Measurements from ENCODE around the gene NFATC4.
A peak's percentile ranks its signal among the peaks of the same experiment; 100 is the strongest.
"Not testable (repeated sequence)": the region's sequence is repeated elsewhere in the genome, so short reads cannot be mapped to it uniquely, and the experiment has no call there.

The NFATC4 gene

DNA sequence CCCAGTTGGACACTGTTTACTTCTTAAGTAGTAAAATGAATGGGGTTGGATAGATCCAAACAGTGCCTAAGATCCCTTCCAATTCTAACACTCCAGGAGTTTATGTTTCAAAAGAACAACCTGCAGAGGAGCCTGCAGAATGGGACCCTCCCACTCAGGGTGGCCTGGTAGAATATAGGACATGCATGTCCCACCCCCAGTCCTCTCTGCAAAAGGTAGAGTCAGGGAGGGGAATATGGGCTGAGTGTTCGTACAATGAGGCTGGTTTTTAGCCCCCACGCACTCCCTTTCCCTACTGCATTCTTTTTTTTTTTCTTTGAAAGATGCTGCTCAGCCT, 19.0 kb downstream of the NFATC4 start:
- DNase-seq (ENCODE audit: extremely low read depth in 1 of 2, low read depth in 1 of 2) = no peak

DNA sequence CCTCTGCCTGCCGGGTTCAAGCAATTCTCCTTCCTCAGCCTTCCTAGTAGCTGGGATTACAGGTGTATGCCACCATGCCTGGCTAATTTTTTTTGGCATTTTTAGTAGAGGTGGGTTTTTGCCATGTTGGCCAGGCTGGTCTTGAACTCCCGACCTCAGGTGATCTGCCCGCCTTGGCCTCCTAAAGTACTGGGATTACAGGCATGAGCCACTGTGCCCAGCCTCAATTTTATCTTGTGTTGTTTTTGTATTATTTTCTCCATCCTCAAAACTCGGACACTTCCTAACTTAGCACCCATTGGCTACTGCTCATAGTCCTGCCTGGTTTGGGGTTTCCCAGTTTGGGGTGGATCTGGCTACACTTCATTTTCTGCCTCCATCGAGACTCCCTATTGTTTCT, 19.6 kb downstream of the NFATC4 start:
- not testable (repeated sequence) for DNase-seq (ENCODE audit: extremely low read depth in 1 of 2, low read depth in 1 of 2)

DNA sequence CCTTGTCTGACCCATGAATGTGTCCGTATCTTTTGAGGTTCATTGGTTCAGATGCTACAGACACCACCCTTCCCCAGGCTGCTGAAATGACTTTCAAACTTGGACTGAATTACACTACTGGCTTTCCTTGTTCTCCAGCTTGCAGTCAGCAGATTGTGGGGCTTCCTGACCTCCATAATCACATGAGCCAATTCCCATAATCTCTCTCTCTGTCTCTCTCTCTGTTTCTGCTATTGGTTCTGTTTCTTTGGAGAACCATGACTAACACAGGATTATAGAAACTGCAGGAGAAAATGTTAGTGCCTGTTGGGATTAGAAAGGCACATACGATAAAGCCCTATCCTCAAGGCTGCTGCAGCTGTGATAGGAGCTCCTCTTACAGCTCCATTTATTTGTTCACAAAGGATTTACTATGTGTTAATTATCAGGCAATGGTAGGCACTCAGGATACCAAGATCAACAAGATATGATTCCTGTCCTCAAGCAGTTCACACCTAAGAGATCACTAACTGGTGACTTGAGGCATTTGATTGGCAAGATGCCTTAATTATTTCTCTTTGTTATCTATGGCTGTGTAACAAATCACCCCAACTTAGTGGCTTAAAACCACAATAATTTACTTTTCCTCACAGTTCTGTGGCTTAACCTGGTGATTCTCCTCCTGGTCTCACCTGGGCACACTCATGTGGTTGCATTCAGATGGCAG, 20.6 kb downstream of the NFATC4 start:
- no peak for DNase-seq (ENCODE audit: extremely low read depth in 1 of 2, low read depth in 1 of 2)

- DNase-seq (ENCODE audit: extremely low read depth in 1 of 2, low read depth in 1 of 2) = no peak
Observed at GRCh38 chr14:24389226-24389848, 21.4 kb downstream of the NFATC4 start.

- DNase-seq (ENCODE audit: extremely low read depth in 1 of 2, low read depth in 1 of 2) = no peak
Observed at GRCh38 chr14:24390701-24391468, 22.9 kb downstream of the NFATC4 start.

GRCh38 chr14:24392325-24393091, 24.5 kb downstream of the NFATC4 start:
- no peak for DNase-seq (ENCODE audit: extremely low read depth in 1 of 2, low read depth in 1 of 2)

- no peak for DNase-seq (ENCODE audit: extremely low read depth in 1 of 2, low read depth in 1 of 2)
Observed at GRCh38 chr14:24394275-24394674, 26.3 kb downstream of the NFATC4 start.

DNA sequence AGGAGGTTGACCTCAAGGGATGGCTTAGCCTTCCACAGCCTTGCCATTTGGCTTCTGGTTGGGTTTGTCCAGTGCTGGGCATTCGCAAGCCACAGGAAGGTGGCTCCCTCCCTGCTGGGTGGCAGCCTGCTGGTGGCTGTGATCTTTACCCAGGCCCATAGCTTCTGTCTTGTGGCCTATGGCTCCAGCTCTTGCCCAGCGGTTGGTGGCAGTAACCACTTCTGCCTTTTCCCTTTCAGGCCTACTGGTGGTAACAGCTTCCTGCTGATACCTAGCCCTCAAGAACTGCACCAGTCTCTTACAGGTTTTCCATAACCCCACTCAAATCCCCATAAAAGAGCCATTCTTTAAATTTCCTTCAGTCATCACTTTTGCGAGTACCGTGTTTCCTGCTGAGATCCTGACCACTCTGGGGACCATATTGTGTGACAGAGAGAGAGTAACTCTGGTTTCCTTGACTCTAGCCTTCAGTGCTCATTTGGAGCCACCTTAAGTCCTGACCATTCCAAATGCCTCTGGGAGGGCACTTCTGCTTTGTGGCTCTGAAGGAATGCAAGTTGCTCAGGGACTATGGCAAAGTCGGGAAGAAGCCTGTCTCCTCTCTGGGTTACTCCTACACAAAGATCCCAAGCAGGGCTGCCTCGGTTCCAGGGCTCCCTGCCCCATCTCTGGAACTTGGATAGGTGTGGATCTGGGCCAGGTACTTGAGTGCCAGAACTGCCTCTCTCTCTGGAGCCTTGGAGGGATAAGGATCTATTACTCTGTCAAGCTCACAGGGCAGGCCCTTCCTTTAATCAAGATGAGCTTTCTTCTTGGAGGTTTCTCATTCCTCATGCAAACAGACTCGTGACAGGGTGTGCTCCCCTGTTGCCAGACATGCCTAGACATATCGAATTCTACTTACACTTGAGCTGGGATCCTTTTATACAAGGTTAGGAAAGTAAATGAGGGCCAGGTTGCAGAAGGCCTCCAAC, 27.9 kb downstream of the NFATC4 start:
- no peak for DNase-seq (ENCODE audit: extremely low read depth in 1 of 2, low read depth in 1 of 2)

GRCh38 chr14:24397639-24398292, 29.8 kb downstream of the NFATC4 start:
- no peak for DNase-seq (ENCODE audit: extremely low read depth in 1 of 2, low read depth in 1 of 2)

GRCh38 chr14:24398293-24398652, 30.3 kb downstream of the NFATC4 start:
- no peak for DNase-seq (ENCODE audit: extremely low read depth in 1 of 2, low read depth in 1 of 2)

GRCh38 chr14:24398653-24399446, 30.9 kb downstream of the NFATC4 start, which contains the start of gene NYNRIN:
TSS of gene NYNRIN (plus strand) at chr14:24399003. CDS start at chr14:24399247, 244 bp downstream.
- peak in 1 of 2 donors; percentile 3 for DNase-seq (ENCODE audit: extremely low read depth in 1 of 2, low read depth in 1 of 2)

DNA sequence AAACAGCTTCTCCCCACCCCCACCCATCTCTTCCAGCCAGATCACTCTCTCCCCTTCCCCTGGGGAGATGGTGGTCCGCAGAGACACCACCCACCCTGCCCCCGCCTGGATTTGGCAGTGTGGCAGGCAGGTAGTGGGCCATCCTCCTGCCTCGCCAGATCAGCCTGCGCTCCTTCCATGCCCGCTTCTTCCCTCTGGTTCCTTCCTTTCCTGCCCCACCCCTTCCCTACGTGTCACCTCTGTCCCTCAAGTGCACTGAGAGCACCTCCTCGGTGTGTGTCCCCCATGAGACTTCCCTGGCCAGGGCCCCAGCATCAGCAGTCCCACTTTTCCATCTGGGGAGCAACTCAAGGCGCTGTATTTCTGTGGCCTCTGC, 31.5 kb downstream of the NFATC4 start:
- DNase-seq (ENCODE audit: extremely low read depth in 1 of 2, low read depth in 1 of 2) = no peak

DNA sequence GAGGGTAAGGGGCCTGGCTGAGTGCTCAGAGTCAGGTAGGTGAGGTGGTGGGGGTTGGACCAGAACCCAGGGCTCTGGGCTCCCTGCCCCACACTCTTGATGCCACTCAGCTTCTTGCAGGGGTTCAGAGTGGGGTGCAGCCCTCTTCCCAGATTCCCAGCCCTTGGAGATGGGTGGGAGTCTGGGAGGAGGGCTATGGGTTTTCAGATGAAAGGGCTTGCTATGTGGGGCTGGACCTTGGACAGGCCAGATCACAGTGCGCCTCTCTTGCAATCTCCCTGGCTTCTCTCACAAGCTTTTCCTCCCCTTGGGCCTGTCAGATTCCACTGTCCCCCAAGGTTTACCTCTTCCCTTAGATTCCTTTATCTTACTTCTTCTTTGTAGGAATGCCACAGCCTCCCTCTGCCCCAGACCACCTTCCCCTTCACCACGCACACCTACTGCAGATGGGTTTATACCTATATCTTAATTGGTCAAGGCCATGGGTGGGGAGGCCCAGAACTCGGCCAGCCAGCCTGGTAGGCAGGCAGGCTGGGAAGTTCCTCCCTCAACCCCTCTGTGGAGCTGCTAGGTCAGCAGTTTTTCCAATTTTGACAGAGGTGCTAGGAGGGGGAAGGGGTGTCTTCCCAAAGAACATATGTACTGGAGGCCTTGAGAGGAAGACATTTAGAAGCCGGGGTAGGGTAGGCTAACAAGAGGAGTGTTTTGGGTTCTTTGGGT, 32.2 kb downstream of the NFATC4 start:
- no peak for DNase-seq (ENCODE audit: extremely low read depth in 1 of 2, low read depth in 1 of 2)

GRCh38 chr14:24401810-24402702, 34.1 kb downstream of the NFATC4 start:
- DNase-seq (ENCODE audit: extremely low read depth in 1 of 2, low read depth in 1 of 2) = no peak

GRCh38 chr14:24403294-24403998, 35.5 kb downstream of the NFATC4 start:
- DNase-seq (ENCODE audit: extremely low read depth in 1 of 2, low read depth in 1 of 2) = no peak

DNA sequence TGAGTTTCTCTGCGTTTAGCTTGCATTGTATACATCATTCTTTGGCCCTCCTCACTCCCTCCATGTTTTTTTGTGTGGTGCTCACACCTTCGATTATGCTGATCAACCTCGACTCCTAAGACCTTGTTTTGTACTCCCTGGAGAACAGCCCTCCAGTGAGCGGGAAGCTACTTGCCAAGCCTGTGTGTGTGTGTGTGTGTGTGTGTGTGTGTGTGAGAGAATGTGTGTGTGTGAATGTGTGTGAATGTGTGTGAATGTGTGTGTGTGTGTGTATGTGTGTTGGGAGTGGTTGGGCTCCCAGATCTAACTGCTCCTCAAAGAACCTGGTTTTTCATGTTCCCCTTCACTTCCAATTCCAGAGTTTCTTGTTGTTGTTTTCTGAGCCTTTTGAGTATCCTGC, 36.8 kb downstream of the NFATC4 start:
- DNase-seq (ENCODE audit: extremely low read depth in 1 of 2, low read depth in 1 of 2) = no peak

- DNase-seq (ENCODE audit: extremely low read depth in 1 of 2, low read depth in 1 of 2) = no peak
Observed at GRCh38 chr14:24406416-24406815, 38.4 kb downstream of the NFATC4 start.
